Common myeloid progenitor, CD34-positive (primary cell): ENCODE measurements around the gene ROR2.

ENCODE experiments used
- CTCF ChIA-PET: fragments of 350-600 bp; sonication (Branson Sonifier 250); formaldehyde crosslinking; loops from one replicate; lab custom pipeline; 2021; ENCODE audit warnings: antibody characterized with exemption; lab: Charles Lee
- POLR2A ChIA-PET: fragments of 350-600 bp; sonication (Branson Sonifier 250); formaldehyde crosslinking; loops from one replicate; lab custom pipeline; 2021; ENCODE audit warnings: antibody characterized with exemption; lab: Charles Lee
- DNase-seq, 3 donors: peaks; one replicate each; pipeline versions ENCODE4 v3.0.0 to v3.0.0-alpha.2; 2013
- H3K27ac ChIP-seq, 2 experiments: 1 replicate in 1 of 2; 2 replicates in 1 of 2; pipeline ENCODE4 v1.7.0; 2013; ENCODE audit warnings: inconsistent platforms in 2 of 2, low read length in 2 of 2, mild to moderate bottlenecking in 2 of 2, low read depth in 1 of 2, moderate library complexity in 1 of 2; ENCODE audit not compliant: severe bottlenecking in 2 of 2, insufficient read depth in 1 of 2, poor library complexity in 1 of 2
- H3K27me3 ChIP-seq, 5 experiments: replicated peaks in 2 of 5; 1 replicate in 3 of 5; 2 replicates in 2 of 5; pipeline versions ENCODE4 v1.6.1 to v1.7.0; 2013; ENCODE audit warnings: low read length in 4 of 5, mild to moderate bottlenecking in 2 of 5, moderate library complexity in 2 of 5, inconsistent platforms in 1 of 5; ENCODE audit not compliant: insufficient read depth in 5 of 5, control insufficient read depth in 4 of 5
- H3K36me3 ChIP-seq, 4 experiments: 1 replicate in 2 of 4; 2 replicates in 2 of 4; pipeline versions ENCODE4 v1.6.1 to v1.7.0; 2013; ENCODE audit warnings: low read length in 3 of 4, control low read depth in 1 of 4, mild to moderate bottlenecking in 1 of 4; ENCODE audit not compliant: control insufficient read depth in 4 of 4, insufficient read depth in 4 of 4
- H3K4me1 ChIP-seq, 4 experiments: 1 replicate in 3 of 4; 2 replicates in 1 of 4; pipeline versions ENCODE4 v1.6.1 to v1.7.1; 2013; ENCODE audit warnings: low read length in 3 of 4, mild to moderate bottlenecking in 3 of 4, control low read depth in 1 of 4, inconsistent platforms in 1 of 4, moderate library complexity in 1 of 4; ENCODE audit not compliant: control insufficient read depth in 4 of 4, insufficient read depth in 4 of 4; ENCODE audit errors: control extremely low read depth in 1 of 4
- H3K4me3 ChIP-seq, 7 experiments: 1 replicate in 4 of 7; 2 replicates in 3 of 7; pipeline versions ENCODE4 v1.5.1 to v1.7.0; 2013; ENCODE audit warnings: mild to moderate bottlenecking in 7 of 7, low read length in 6 of 7, moderate library complexity in 6 of 7, inconsistent platforms in 2 of 7, low read depth in 2 of 7, control low read depth in 1 of 7; ENCODE audit not compliant: insufficient read depth in 4 of 7, control insufficient read depth in 1 of 7; ENCODE audit errors: extremely low read depth in 1 of 7
- H3K9me3 ChIP-seq, 5 experiments: 1 replicate in 4 of 5; 2 replicates in 1 of 5; pipeline versions ENCODE4 v1.6.1 to v1.7.1; 2013; ENCODE audit warnings: low read length in 4 of 5, mild to moderate bottlenecking in 2 of 5, inconsistent platforms in 1 of 5, low read depth in 1 of 5, moderate library complexity in 1 of 5; ENCODE audit not compliant: control insufficient read depth in 4 of 5, insufficient read depth in 2 of 5; ENCODE audit errors: control extremely low read depth in 1 of 5
- WGBS: methylation state at CpG from one replicate; pipeline ENCODE4 v1.1.5; 2013; ENCODE audit not compliant: insufficient coverage; 5-methylcytosine and 5-hydroxymethylcytosine counted together

The ROR2 gene

DNA sequence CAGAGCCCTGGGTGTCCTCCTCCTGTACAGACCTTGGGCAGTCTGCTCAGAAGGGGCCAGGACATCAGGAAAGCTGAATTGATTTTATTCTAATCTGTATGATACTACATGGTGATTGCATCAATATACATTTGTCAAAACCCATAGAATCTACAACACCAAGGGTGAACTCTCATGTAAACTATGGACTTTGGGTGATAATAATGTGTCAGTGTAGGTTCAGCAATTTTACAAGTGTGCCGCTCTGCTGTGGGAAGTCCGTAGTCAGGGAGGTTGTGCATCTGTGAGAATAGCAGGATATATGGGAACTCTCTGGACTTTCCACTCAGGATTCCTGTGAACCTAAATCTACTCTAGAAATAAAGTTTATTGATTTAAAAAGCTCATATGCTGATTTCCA is 371.1 kb downstream of the ROR2 start:
- ChIA-PET CTCF (no interaction called here), POLR2A (no interaction called here)
- DNase-seq: no peak
- H3K27ac ChIP-seq: no peak overlapping the region
- H3K36me3 ChIP-seq: no peaks in the 10 kb centered on the region
- 100% methylated on average over 1 of the region's 2 CpGs for WGBS
- H3K4me1 ChIP-seq: no peaks in the 10 kb centered on the region
- H3K9me3 ChIP-seq: no peaks in the 10 kb centered on the region
- H3K27me3 ChIP-seq: peaks cover 0 to 14% (median 9%) of the 10 kb centered on the region in 5 experiments
- H3K4me3 ChIP-seq: no peak overlapping the region

DNA sequence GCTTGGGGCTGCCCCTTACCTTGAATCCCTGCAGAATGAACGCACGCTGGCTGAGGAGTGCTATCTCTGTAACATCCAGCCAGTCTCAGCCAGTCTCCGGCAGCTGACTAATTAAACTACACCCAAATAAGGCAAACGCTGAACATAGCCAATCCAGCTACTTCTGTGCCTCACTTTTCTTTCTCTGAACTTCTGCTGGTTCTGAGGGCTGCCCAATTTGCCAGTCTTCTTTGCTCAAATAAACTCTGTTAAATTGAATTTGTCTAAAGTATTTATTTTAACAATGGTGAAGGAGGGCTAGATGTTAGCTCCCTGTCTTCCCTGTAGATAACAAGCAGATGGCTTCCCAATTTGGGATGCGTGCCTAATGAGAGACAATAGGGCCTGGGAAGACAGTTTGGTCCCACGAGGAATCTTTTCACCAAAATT is 372.4 kb downstream of the ROR2 start:
- Histone ChIP-seq H3K4me3 (no peak overlapping the region), H3K4me1 (no peaks in the 10 kb centered on the region), H3K27me3 (peaks cover 0 to 14% (median 9%) of the 10 kb centered on the region in 5 experiments), H3K9me3 (no peaks in the 10 kb centered on the region), H3K36me3 (no peaks in the 10 kb centered on the region), H3K27ac (no peak overlapping the region)
- 88% methylated on average over 6 of the region's 6 CpGs for WGBS
- ChIA-PET POLR2A (no interaction called here), CTCF (no interaction called here)
- DNase-seq: no peak

DNA sequence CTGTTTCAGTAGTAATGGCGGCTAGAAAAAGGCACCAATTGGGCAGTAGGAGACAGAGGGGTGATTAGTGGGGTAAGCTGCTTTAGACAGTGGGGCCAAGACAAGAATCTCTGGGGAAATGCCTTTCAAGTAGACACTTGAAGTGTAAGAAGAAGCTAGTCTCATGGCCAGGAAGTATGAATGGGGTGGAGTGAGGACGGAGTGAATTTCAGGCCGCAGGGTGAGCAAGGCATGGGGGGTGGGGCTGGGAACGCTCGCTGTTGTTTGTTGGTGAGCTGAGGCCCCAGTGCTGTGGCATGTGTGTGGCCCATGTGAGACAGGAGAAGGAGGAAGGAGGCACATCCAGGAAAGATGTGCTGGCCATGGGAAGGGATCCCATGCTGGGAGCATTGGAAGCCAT is 377.2 kb downstream of the ROR2 start:
- Histone ChIP-seq H3K27ac (no peak overlapping the region), H3K4me3 (no peak overlapping the region), H3K27me3 (peaks cover 0 to 9% (median 2%) of the 10 kb centered on the region in 5 experiments), H3K4me1 (no peaks in the 10 kb centered on the region), H3K9me3 (peaks cover 0 to 15% (median 0%) of the 10 kb centered on the region in 5 experiments), H3K36me3 (no peaks in the 10 kb centered on the region)
- ChIA-PET CTCF (no interaction called here), POLR2A (no interaction called here)
- no peak for DNase-seq
- WGBS: 93% methylated on average over 3 of the region's 5 CpGs

DNA sequence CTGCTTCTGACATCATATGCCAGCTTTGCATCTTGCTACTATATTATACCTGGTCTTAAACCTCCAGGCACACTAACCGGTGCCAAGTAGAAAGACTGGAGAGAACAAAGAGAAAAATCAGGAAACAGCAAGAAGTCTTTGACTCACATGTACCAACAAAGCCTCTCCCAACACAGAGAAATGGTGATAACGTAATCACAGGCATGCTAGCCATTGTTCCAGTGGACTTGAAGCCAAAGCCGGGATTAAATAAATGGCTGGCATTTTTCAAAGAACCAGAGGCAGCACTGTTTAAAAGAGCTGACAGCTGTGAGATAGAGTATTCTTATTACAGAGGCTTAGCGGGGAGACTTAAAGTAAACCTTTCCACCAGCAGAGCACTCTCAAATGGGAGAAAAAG is 378.0 kb downstream of the ROR2 start:
- Histone ChIP-seq H3K27ac (no peak overlapping the region), H3K9me3 (peaks cover 0 to 19% (median 2%) of the 10 kb centered on the region in 5 experiments), H3K4me3 (no peak overlapping the region), H3K36me3 (no peaks in the 10 kb centered on the region), H3K27me3 (peaks cover 0 to 9% (median 2%) of the 10 kb centered on the region in 5 experiments), H3K4me1 (no peaks in the 10 kb centered on the region)
- DNase-seq: no peak
- WGBS: 83% methylated on average over 2 of the region's 4 CpGs
- ChIA-PET POLR2A (no interaction called here), CTCF (no interaction called here)

DNA sequence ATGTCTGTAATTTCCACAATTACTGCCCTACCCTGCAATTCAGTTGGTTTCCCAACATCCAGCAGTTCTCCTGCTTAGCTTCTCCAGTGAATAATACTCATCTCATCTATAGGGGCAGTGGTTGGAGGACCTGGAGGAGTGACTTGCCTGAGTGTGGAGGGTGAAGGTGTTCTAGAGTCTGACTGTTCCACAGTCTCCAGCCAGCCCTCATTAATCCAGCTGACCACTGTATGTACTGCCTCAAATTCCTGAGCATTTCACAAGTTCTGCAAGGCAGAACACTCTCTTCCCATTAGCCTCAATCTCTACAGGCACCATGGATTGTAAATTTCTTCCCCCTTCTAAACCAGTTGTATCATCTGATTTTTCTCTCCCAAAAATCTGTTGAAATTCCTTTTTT is 379.0 kb downstream of the ROR2 start:
- Histone ChIP-seq H3K27me3 (peaks cover 0 to 9% (median 2%) of the 10 kb centered on the region in 5 experiments), H3K4me3 (no peak overlapping the region), H3K27ac (no peak overlapping the region), H3K4me1 (no peaks in the 10 kb centered on the region), H3K9me3 (peaks cover 0 to 19% (median 2%) of the 10 kb centered on the region in 5 experiments), H3K36me3 (no peaks in the 10 kb centered on the region)
- CTCF ChIA-PET: no interaction called here
- DNase-seq: no peak
- POLR2A ChIA-PET: no interaction called here

DNA sequence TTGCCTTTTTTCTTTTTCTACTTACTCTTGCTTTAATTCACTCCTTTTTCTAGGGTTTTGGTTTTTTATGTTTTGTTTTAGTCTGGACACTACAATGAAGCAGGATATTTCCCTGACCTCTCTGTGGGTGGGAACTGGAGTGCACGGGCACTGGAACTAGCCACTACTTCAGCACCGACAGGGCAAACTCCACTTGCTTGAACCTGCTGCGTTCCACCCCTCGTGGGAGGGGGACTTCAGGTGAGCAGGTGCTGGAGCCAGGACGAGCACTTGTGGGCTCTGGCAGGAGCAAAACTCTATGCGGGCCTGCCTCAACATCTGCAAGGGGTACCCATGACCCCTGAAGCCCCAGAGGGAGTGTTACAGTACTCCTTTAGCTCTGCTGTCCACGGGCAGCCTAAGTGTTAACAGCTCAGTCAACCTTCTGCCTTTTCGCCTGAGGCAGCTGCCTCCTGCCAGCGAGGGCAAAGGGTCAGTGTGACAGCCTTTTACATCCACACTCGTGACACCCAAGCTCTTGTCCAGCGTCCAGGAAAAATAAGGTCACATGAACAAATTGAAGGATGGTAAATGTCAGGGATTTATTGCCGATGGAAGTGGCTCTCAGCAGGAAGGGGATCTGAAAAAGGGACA is 382.3 kb downstream of the ROR2 start:
- Histone ChIP-seq H3K4me1 (no peaks in the 10 kb centered on the region), H3K4me3 (no peak overlapping the region), H3K27ac (no peak overlapping the region), H3K9me3 (peaks cover 0 to 19% (median 2%) of the 10 kb centered on the region in 5 experiments), H3K36me3 (no peaks in the 10 kb centered on the region), H3K27me3 (peaks cover 0 to 9% (median 2%) of the 10 kb centered on the region in 5 experiments)
- POLR2A ChIA-PET: no interaction called here
- CTCF ChIA-PET: no interaction called here
- DNase-seq: no peak
- WGBS: 98% methylated on average over 12 of the region's 12 CpGs

DNA sequence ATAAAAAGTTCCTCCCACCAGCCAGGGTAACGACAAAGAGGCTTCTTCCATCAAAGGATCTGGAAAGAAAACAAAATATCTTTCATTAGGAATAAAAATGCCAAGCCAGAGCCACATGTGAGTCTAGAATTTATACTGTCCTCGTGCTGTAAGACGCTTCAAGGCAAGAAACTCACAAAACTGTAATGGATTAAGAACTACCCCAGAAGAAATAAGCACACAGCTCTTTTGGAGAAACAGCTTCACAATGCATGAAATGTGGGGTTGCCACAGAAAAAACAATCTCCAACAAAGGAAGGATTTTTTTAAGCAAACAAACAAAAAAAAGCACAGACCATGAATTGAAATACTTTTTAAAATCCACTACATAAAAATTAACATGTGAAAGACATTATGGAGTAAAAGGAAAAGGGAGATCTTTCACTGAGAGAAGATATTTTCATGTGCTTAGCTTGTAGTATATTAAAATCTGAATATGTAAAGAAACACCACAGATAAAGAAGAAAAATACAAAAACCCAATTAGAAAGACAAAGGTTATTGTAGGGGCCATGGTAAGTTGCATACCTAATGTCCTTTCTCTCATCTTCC is 385.9 kb downstream of the ROR2 start:
- DNase-seq: no peak
- Histone ChIP-seq H3K27me3 (peaks cover 0 to 3% (median 0%) of the 10 kb centered on the region in 5 experiments), H3K4me3 (no peak overlapping the region), H3K9me3 (peaks cover 0 to 14% (median 2%) of the 10 kb centered on the region in 5 experiments), H3K27ac (no peak overlapping the region), H3K36me3 (no peaks in the 10 kb centered on the region), H3K4me1 (no peaks in the 10 kb centered on the region)
- no CpG with 5 or more reads among the region's 3 CpGs for WGBS
- POLR2A ChIA-PET: no interaction called here
- CTCF ChIA-PET: no interaction called here
